GM23248 (cell line): ENCODE data around the gene MME. TPM values are rescaled to one million over a fixed set of nuclear protein-coding genes. Genes with fewer than 3 reads are reported as not detected.

ENCODE experiments used
- DNase-seq: peaks from one replicate; pipeline ENCODE4 v3.0.0-alpha.2; 2015
- H2AFZ ChIP-seq: fragments of 200-600 bp; sonication (generic); 2 replicates; pipeline ENCODE4 v1.6.1; 2016; ENCODE audit warnings: antibody characterized with exemption
- H3F3A ChIP-seq: fragments of 200-600 bp; sonication (generic); 2 replicates; pipeline ENCODE4 v1.6.1; 2016; ENCODE audit warnings: mild to moderate bottlenecking, antibody characterized with exemption, mixed run types; ENCODE audit not compliant: insufficient read depth
- H3K27ac ChIP-seq: fragments of 200-600 bp; sonication (generic); 2 replicates; pipeline ENCODE4 v1.5.1; 2016; ENCODE audit warnings: mild to moderate bottlenecking
- H3K27me3 ChIP-seq: fragments of 200-600 bp; sonication (generic); replicated peaks from 2 replicates; pipeline ENCODE4 v1.6.1; 2016; ENCODE audit warnings: mild to moderate bottlenecking; ENCODE audit not compliant: insufficient read depth
- H3K36me3 ChIP-seq: fragments of 200-600 bp; sonication (generic); 2 replicates; pipeline ENCODE4 v1.6.1; 2016; ENCODE audit warnings: low read depth, mild to moderate bottlenecking
- H3K4me1 ChIP-seq: fragments of 200-600 bp; sonication (generic); 2 replicates; pipeline ENCODE4 v1.6.1; 2016; ENCODE audit warnings: mild to moderate bottlenecking; ENCODE audit not compliant: insufficient read depth
- H3K4me2 ChIP-seq: fragments of 200-600 bp; sonication (generic); one replicate; pipeline ENCODE4 v1.6.1; 2016; ENCODE audit warnings: mild to moderate bottlenecking; ENCODE audit not compliant: unreplicated experiment
- H3K4me3 ChIP-seq: fragments of 200-600 bp; sonication (generic); 2 replicates; pipeline ENCODE4 v1.5.1; 2016; ENCODE audit warnings: mild to moderate bottlenecking
- H3K79me2 ChIP-seq: fragments of 200-600 bp; sonication (generic); 2 replicates; pipeline ENCODE4 v1.6.1; 2016; ENCODE audit warnings: mild to moderate bottlenecking; ENCODE audit not compliant: insufficient read depth
- H3K9ac ChIP-seq: fragments of 200-600 bp; sonication (generic); 2 replicates; pipeline ENCODE4 v1.6.1; 2016; ENCODE audit warnings: mild to moderate bottlenecking
- H3K9me2 ChIP-seq: fragments of 200-600 bp; sonication (generic); 2 replicates; pipeline ENCODE4 v1.6.1; 2016; ENCODE audit warnings: mixed run types, mild to moderate bottlenecking, moderate library complexity; ENCODE audit not compliant: insufficient read depth
- H3K9me3 ChIP-seq: fragments of 200-600 bp; sonication (generic); one replicate; pipeline ENCODE4 v1.6.1; 2017; ENCODE audit warnings: low read depth
- H4K20me1 ChIP-seq: fragments of 200-600 bp; sonication (generic); 2 replicates; pipeline ENCODE4 v1.6.0; 2016; ENCODE audit not compliant: insufficient read depth
- EZH2 ChIP-seq: fragments of 200-600 bp; sonication (generic); IDR thresholded peaks from 2 replicates; pipeline ENCODE4 v1.6.1; 2018; ENCODE audit warnings: antibody characterized with exemption, mild to moderate bottlenecking; ENCODE audit not compliant: insufficient read depth, poor library complexity, severe bottlenecking
- EZH2phosphoT487 ChIP-seq: fragments of 200-600 bp; sonication (generic); IDR thresholded peaks from 2 replicates; pipeline ENCODE4 v1.6.1; 2018; ENCODE audit warnings: antibody characterized with exemption, moderate library complexity, mild to moderate bottlenecking, low read depth; ENCODE audit not compliant: insufficient read depth
- WGBS, 2 experiments: methylation state at CpG; one replicate each; pipeline ENCODE4 v1.1.6; 2015 to 2017; ENCODE audit warnings: low lambda C conversion rate in 2 of 2, low coverage in 1 of 2; ENCODE audit errors: missing lambda C conversion rate in 2 of 2; 5-methylcytosine and 5-hydroxymethylcytosine counted together
- in situ Hi-C: fragments of 300-500 bp; cut with MboI; formaldehyde crosslinking; loops from 2 replicates; pipeline ENCODE4 v1.15.0; 2020
- polyA plus RNA-seq: library from polyadenylated mRNA; unstranded; fragments of >200 nt; fragmentation: Nextera tagmentation; extraction: Ambion mirVana; gene quantifications from 2 replicates; pipeline ENCODE4 v1.2.1, GENCODE V29; 2016
- total RNA-seq: library from RNA; depleted of rRNA; stranded (reverse); fragments of >200 nt; shearing (Covaris generic); gene quantifications from 2 replicates; pipeline ENCODE4 v1.2.3, GENCODE V29; 2014; rRNA removed

MME gene
- total and polyA plus RNA-seq, 2 experiments from 2014 or later, result 88.5 to 204 TPM

GRCh38 chr3:155233213-155233612, 153.1 kb downstream of the MME start:
- no peaks in the 10 kb centered on the region for H3K79me2 ChIP-seq
- in situ Hi-C loops, result no loop called here
- H3K9ac ChIP-seq, result peak overlapping the region; percentile 69
- H2AFZ ChIP-seq, result no peak overlapping the region
- no peaks in the 10 kb centered on the region for H3K9me2 ChIP-seq
- H3K9me3 ChIP-seq, result no peaks in the 10 kb centered on the region
- no peak for TF ChIP-seq EZH2
- TF ChIP-seq EZH2phosphoT487, result peak; percentile 97; the same call in 1 of the 2 replicates
- no peaks in the 10 kb centered on the region for H4K20me1 ChIP-seq
- peak overlapping the region; percentile 42 for H3K4me2 ChIP-seq
- H3K27ac ChIP-seq, result peak overlapping the region; percentile 94
- H3F3A ChIP-seq, result peaks cover 45% of the 10 kb centered on the region
- 0 to 2% methylated on average over 2 of the region's 2 CpGs for WGBS, 2 experiments
- H3K4me1 ChIP-seq, result peaks cover 38% of the 10 kb centered on the region
- no peak overlapping the region for H3K4me3 ChIP-seq
- no peaks in the 10 kb centered on the region for H3K36me3 ChIP-seq
- H3K27me3 ChIP-seq, result no peaks in the 10 kb centered on the region
- peak; percentile 95 for DNase-seq

Other genes with a start within 250 kb of the MME start
- not detected in 2 replicates for gene STRIT1, start 213.4 kb downstream of the MME start, total RNA-seq
- gene STRIT1, start 213.4 kb downstream of the MME start, polyA plus RNA-seq, result not detected in 2 replicates